K562 (cell line): ENCODE data around the gene GFOD1. TPM values are rescaled to one million over a fixed set of nuclear protein-coding genes. Genes with fewer than 3 reads are reported as not detected.
A peak's percentile ranks its signal among the peaks of the same experiment; 100 is the strongest.

Experiments
- HSF4 ChIP-seq: fragments of 250-450 bp; sonication (Bioruptor Pico); IDR thresholded peaks from 2 replicates; pipeline ENCODE4 v2.1.2; 2022; ENCODE audit warnings: mild to moderate bottlenecking, moderate library complexity, borderline replicate concordance
- KLF13 ChIP-seq: fragments of 450-650 bp; IDR thresholded peaks from 2 replicates; pipeline ENCODE4 v1.6.1; 2016; ENCODE audit warnings: missing genetic modification characterization, low read depth, mild to moderate bottlenecking, missing compliant biosample characterization, moderate library complexity, borderline replicate concordance
- TEAD1 ChIP-seq, 2 experiments: fragments of 450-650 bp in 1 of 2; sonication (generic) in 1 of 2; formaldehyde crosslinking; IDR thresholded peaks; 2 replicates each; pipeline versions ENCODE4 v1.4.0 to v1.8.0; 2020 to 2022; ENCODE audit warnings: mild to moderate bottlenecking in 2 of 2, missing genetic modification reagents in 1 of 2
- polyA plus RNA-seq, 8 experiments: library from polyadenylated mRNA; depleted of rRNA in 4 of 8; stranded (reverse) in 5 of 8; unstranded in 3 of 8; fragments of >200 nt; fragmentation: Nextera tagmentation in 2 of 8; fragmentation: Illumina TruSeq in 1 of 8; extraction: Ambion mirVana in 2 of 8; extraction: Trizol in 1 of 8; gene quantifications; 2 replicates each; pipeline versions ENCODE4 v1.2.1 to v1.2.3, GENCODE V29; 2011 to 2014; ENCODE audit warnings: inconsistent platforms in 1 of 8, missing spikeins in 1 of 8
- total RNA-seq, 7 experiments: library from RNA; depleted of rRNA in 6 of 7; stranded (reverse); fragments of >200 nt in 6 of 7; fragmentation: Illumina TruSeq in 2 of 7; extraction: Trizol in 2 of 7; gene quantifications; 2 replicates each; pipeline versions ENCODE4 v1.2.1 to v1.2.3, GENCODE V29; 2011 to 2021; ENCODE audit warnings: low replicate concordance in 1 of 7
- TF ChIP-seq, protein P1 (sequence below): fragments of 450-650 bp; IDR thresholded peaks from 2 replicates; pipeline ENCODE4 v1.6.1; 2016; ENCODE audit warnings: mild to moderate bottlenecking, moderate library complexity

GFOD1 gene
- total and polyA plus RNA-seq, 9 of the 15 experiments (the other 6 are each of a cell fraction or from before 2014, with no cell fraction given) = 3.8 to 12.0 (median 8.2) TPM

DNA sequence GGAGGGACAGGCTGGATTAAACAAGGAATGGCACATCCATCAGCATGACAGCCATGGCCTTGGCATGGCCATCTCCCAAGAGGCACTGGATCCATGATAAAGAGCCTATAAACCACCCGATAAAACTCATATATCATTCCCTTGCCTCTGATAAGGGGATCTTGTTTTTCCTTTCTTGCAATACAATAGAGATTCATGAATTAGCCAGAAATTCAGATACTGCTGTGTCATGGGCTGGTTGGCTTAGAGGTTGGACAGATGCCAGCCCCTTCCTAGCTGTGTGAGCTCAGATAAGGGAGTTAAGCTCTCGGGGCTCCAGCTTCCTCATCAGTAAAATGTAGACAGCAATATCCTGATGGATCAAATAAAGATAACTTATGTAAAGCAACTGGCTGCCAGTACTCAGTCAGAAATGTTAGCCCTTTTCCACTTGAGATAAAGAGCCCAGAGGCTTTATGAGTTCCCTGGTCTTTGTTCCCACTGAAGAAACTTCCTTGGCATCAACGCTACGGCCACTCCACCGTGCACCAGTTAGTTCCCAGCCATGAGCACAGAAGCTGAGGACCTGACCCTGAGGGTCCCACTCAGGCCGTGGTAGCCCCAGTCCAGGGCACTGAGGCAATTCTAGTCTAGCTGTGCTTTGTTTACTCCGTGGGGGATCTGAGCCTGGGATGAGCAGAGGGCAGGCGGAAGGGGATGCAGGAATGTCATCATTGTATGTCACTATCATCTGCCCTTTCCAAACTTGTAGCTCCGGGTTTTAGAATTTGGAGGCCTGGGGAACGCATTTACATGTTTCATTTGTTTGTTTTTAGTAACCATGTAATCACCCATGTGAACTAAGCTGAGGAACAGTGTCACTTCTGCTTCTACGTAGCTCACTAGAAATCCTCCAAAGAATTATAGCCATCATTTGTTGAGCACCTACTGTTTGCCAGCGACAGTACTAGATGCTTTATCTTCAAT is 91.8 kb downstream of the GFOD1 start (continued):
- TF ChIP-seq HSF4 (CRISPR knock-in tag) (no peak), TEAD1 (CRISPR knock-in tag; IDR thresholded peaks at IDR 0.05) (peak in 1 of 2 experiments; percentile 84; a peak in 2 of 4 replicates), KLF13 (tag) (no peak)
- TF ChIP-seq, protein P1, sequence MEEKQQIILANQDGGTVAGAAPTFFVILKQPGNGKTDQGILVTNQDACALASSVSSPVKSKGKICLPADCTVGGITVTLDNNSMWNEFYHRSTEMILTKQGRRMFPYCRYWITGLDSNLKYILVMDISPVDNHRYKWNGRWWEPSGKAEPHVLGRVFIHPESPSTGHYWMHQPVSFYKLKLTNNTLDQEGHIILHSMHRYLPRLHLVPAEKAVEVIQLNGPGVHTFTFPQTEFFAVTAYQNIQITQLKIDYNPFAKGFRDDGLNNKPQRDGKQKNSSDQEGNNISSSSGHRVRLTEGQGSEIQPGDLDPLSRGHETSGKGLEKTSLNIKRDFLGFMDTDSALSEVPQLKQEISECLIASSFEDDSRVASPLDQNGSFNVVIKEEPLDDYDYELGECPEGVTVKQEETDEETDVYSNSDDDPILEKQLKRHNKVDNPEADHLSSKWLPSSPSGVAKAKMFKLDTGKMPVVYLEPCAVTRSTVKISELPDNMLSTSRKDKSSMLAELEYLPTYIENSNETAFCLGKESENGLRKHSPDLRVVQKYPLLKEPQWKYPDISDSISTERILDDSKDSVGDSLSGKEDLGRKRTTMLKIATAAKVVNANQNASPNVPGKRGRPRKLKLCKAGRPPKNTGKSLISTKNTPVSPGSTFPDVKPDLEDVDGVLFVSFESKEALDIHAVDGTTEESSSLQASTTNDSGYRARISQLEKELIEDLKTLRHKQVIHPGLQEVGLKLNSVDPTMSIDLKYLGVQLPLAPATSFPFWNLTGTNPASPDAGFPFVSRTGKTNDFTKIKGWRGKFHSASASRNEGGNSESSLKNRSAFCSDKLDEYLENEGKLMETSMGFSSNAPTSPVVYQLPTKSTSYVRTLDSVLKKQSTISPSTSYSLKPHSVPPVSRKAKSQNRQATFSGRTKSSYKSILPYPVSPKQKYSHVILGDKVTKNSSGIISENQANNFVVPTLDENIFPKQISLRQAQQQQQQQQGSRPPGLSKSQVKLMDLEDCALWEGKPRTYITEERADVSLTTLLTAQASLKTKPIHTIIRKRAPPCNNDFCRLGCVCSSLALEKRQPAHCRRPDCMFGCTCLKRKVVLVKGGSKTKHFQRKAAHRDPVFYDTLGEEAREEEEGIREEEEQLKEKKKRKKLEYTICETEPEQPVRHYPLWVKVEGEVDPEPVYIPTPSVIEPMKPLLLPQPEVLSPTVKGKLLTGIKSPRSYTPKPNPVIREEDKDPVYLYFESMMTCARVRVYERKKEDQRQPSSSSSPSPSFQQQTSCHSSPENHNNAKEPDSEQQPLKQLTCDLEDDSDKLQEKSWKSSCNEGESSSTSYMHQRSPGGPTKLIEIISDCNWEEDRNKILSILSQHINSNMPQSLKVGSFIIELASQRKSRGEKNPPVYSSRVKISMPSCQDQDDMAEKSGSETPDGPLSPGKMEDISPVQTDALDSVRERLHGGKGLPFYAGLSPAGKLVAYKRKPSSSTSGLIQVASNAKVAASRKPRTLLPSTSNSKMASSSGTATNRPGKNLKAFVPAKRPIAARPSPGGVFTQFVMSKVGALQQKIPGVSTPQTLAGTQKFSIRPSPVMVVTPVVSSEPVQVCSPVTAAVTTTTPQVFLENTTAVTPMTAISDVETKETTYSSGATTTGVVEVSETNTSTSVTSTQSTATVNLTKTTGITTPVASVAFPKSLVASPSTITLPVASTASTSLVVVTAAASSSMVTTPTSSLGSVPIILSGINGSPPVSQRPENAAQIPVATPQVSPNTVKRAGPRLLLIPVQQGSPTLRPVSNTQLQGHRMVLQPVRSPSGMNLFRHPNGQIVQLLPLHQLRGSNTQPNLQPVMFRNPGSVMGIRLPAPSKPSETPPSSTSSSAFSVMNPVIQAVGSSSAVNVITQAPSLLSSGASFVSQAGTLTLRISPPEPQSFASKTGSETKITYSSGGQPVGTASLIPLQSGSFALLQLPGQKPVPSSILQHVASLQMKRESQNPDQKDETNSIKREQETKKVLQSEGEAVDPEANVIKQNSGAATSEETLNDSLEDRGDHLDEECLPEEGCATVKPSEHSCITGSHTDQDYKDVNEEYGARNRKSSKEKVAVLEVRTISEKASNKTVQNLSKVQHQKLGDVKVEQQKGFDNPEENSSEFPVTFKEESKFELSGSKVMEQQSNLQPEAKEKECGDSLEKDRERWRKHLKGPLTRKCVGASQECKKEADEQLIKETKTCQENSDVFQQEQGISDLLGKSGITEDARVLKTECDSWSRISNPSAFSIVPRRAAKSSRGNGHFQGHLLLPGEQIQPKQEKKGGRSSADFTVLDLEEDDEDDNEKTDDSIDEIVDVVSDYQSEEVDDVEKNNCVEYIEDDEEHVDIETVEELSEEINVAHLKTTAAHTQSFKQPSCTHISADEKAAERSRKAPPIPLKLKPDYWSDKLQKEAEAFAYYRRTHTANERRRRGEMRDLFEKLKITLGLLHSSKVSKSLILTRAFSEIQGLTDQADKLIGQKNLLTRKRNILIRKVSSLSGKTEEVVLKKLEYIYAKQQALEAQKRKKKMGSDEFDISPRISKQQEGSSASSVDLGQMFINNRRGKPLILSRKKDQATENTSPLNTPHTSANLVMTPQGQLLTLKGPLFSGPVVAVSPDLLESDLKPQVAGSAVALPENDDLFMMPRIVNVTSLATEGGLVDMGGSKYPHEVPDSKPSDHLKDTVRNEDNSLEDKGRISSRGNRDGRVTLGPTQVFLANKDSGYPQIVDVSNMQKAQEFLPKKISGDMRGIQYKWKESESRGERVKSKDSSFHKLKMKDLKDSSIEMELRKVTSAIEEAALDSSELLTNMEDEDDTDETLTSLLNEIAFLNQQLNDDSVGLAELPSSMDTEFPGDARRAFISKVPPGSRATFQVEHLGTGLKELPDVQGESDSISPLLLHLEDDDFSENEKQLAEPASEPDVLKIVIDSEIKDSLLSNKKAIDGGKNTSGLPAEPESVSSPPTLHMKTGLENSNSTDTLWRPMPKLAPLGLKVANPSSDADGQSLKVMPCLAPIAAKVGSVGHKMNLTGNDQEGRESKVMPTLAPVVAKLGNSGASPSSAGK = no peak
